HCT116 (cell line): ENCODE data around the gene FIZ1. TPM values are rescaled to one million over a fixed set of nuclear protein-coding genes. Genes with fewer than 3 reads are reported as not detected.
A peak's percentile ranks its signal among the peaks of the same experiment; 100 is the strongest.

Experiments
- ATAC-seq: fragments of 200-7000 bp; cut with Tn5 transposase; 2 replicates; pipeline ENCODE4 v1.9.1; 2020; ENCODE audit warnings: mild to moderate bottlenecking, moderate library complexity
- BruUV-seq: library from RNA; stranded (reverse); fragments of 400-500 nt; replicated peaks from 2 replicates; lab custom pipeline; 2021; lab: Mats Ljungman, UMichigan
- CTCF ChIA-PET: fragments of 300-600 bp; sonication (Branson Sonifier 250); formaldehyde crosslinking; loops from one replicate; lab custom pipeline; 2021; ENCODE audit warnings: antibody characterized with exemption; lab: Charles Lee
- POLR2A ChIA-PET: fragments of 300-600, 350-600 bp; sonication (Branson Sonifier 250); formaldehyde crosslinking; loops from one replicate; lab custom pipeline; 2021; ENCODE audit warnings: antibody characterized with exemption; lab: Charles Lee
- RAD21 ChIA-PET, 2 experiments: fragments of 300-600 bp; sonication (Branson Sonifier 250); formaldehyde crosslinking; loops; one replicate each; lab custom pipeline; 2023; ENCODE audit warnings: low total read pairs in 2 of 2; ENCODE audit not compliant: uncharacterized antibody in 2 of 2, unreplicated experiment in 2 of 2, low non-redundant PET in 1 of 2; lab: Charles Lee
- DNase-seq: peaks from one replicate; pipeline ENCODE4 v3.0.0-alpha.2; 2010; ENCODE audit warnings: low read depth, low spot score
- H2AFZ ChIP-seq: fragments of 200-600 bp; shearing (Covaris generic), sonication (generic); 2 replicates; pipeline ENCODE4 v1.6.1; 2017; ENCODE audit warnings: low read depth, mixed run types, mixed read lengths, antibody characterized with exemption, low read length; ENCODE audit not compliant: poor library complexity, severe bottlenecking
- H3K27ac ChIP-seq: 2 replicates; pipeline ENCODE4 v1.5.1; 2012; ENCODE audit warnings: low read depth, low read length
- H3K27me3 ChIP-seq: fragments of 200-600 bp; sonication (generic); 2 replicates; pipeline ENCODE4 v1.6.1; 2016; ENCODE audit warnings: mixed run types, low read length, mixed read lengths; ENCODE audit not compliant: insufficient read depth
- H3K36me3 ChIP-seq, 2 experiments: fragments of 200-500 bp in 1 of 2; fragments of 200-600 bp in 1 of 2; sonication (Bioruptor generic) in 1 of 2; sonication (generic) in 1 of 2; 2 replicates each; pipeline versions ENCODE4 v1.5.1 to v1.6.1; 2014 to 2016; ENCODE audit warnings: low read length in 2 of 2, inconsistent platforms in 1 of 2, mixed read lengths in 1 of 2, mixed run types in 1 of 2; ENCODE audit not compliant: insufficient read depth in 2 of 2, control insufficient read depth in 1 of 2
- H3K4me1 ChIP-seq, 2 experiments: fragments of 200-600 bp in 1 of 2; sonication (generic) in 1 of 2; 2 replicates each; pipeline versions ENCODE4 v1.5.1 to v1.6.1; 2012 to 2017; ENCODE audit warnings: low read length in 2 of 2, inconsistent platforms in 1 of 2, mild to moderate bottlenecking in 1 of 2, mixed read lengths in 1 of 2, mixed run types in 1 of 2, moderate library complexity in 1 of 2; ENCODE audit not compliant: insufficient read depth in 2 of 2, control insufficient read depth in 1 of 2
- H3K4me2 ChIP-seq: fragments of 200-600 bp; sonication (generic); 2 replicates; pipeline ENCODE4 v1.6.1; 2017; ENCODE audit warnings: mixed run types, low read length, mixed read lengths
- H3K4me3 ChIP-seq, 2 experiments: fragments of 200-600 bp in 1 of 2; sonication (generic) in 1 of 2; replicated peaks in 1 of 2; 2 replicates each; pipeline ENCODE4 v1.5.1; 2011 to 2016; ENCODE audit warnings: low read length in 2 of 2, control low read depth in 1 of 2, low read depth in 1 of 2, mild to moderate bottlenecking in 1 of 2, mixed read lengths in 1 of 2, mixed run types in 1 of 2
- H3K79me2 ChIP-seq: fragments of 200-600 bp; sonication (generic); 2 replicates; pipeline ENCODE4 v1.6.1; 2017; ENCODE audit warnings: mild to moderate bottlenecking, mixed run types, low read length, moderate library complexity, mixed read lengths; ENCODE audit not compliant: insufficient read depth
- H3K9ac ChIP-seq: fragments of 200-600 bp; sonication (generic); 2 replicates; pipeline ENCODE4 v1.6.1; 2016; ENCODE audit warnings: low read length, mixed read lengths
- H3K9me2 ChIP-seq: fragments of 200-600 bp; sonication (generic), shearing (Covaris generic); 2 replicates; pipeline ENCODE4 v1.6.1; 2017; ENCODE audit warnings: mixed run types, mild to moderate bottlenecking, moderate library complexity; ENCODE audit not compliant: insufficient read depth
- H3K9me3 ChIP-seq, 2 experiments: fragments of 200-500 bp in 1 of 2; fragments of 200-600 bp in 1 of 2; sonication (Bioruptor generic) in 1 of 2; sonication (generic) in 1 of 2; 2 replicates each; pipeline ENCODE4 v1.6.1; 2014 to 2017; ENCODE audit warnings: low read length in 2 of 2, mixed read lengths in 2 of 2, inconsistent platforms in 1 of 2, low read depth in 1 of 2, mild to moderate bottlenecking in 1 of 2, mixed run types in 1 of 2, moderate library complexity in 1 of 2; ENCODE audit not compliant: control insufficient read depth in 1 of 2, insufficient read depth in 1 of 2
- H4K20me1 ChIP-seq: fragments of 200-600 bp; sonication (generic), shearing (Covaris generic); 2 replicates; pipeline ENCODE4 v1.6.1; 2017; ENCODE audit warnings: mixed run types, mild to moderate bottlenecking, moderate library complexity; ENCODE audit not compliant: insufficient read depth
- CBX3 ChIP-seq: IDR thresholded peaks from 2 replicates; pipeline ENCODE4 v1.6.1; 2012; ENCODE audit warnings: low read depth
- CEBPB ChIP-seq: IDR thresholded peaks from 2 replicates; pipeline ENCODE4 v1.6.1; 2012; ENCODE audit warnings: low read depth
- EGR1 ChIP-seq: IDR thresholded peaks from 2 replicates; pipeline ENCODE4 v1.6.1; 2012; ENCODE audit warnings: low read depth
- EZH2 ChIP-seq: fragments of 200-600 bp; sonication (generic); IDR thresholded peaks from 2 replicates; pipeline ENCODE4 v1.6.1; 2017; ENCODE audit warnings: antibody characterized with exemption, mixed run types
- FOSL1 ChIP-seq: IDR thresholded peaks from 2 replicates; pipeline ENCODE4 v1.6.1; 2012; ENCODE audit warnings: low read depth
- JUND ChIP-seq: IDR thresholded peaks from 2 replicates; pipeline ENCODE4 v1.6.1; 2012
- RAD21 ChIP-seq: IDR thresholded peaks from 2 replicates; pipeline ENCODE4 v1.6.1; 2012; ENCODE audit warnings: low read depth, mild to moderate bottlenecking
- SIN3A ChIP-seq: IDR thresholded peaks from 2 replicates; pipeline ENCODE4 v1.6.1; 2012; ENCODE audit warnings: low read depth
- TCF7L2 ChIP-seq: IDR thresholded peaks from 2 replicates; pipeline ENCODE4 v1.7.0; 2011; ENCODE audit warnings: borderline replicate concordance, inconsistent platforms; ENCODE audit not compliant: insufficient read depth, insufficient read length; ENCODE audit errors: extremely low read depth
- YY1 ChIP-seq: IDR thresholded peaks from 2 replicates; pipeline ENCODE4 v1.6.1; 2011; ENCODE audit warnings: low read length, low read depth, moderate library complexity, mild to moderate bottlenecking; ENCODE audit not compliant: insufficient replicate concordance; ENCODE audit errors: extremely low read depth
- ZFX ChIP-seq: fragments of 450-650 bp; IDR thresholded peaks from 2 replicates; pipeline ENCODE4 v1.6.1; 2017
- intact Hi-C: fragments of 100-400 bp; cut with micrococcal nuclease; formaldehyde crosslinking; loops from 2 replicates; pipeline ENCODE4 v1.10.0; 2022
- total RNA-seq: library from RNA; stranded (reverse); gene quantifications from one replicate; pipeline ENCODE4 v1.2.1, GENCODE V29; 2021; ENCODE audit not compliant: unreplicated experiment
- TF ChIP-seq, protein P1 (sequence below), 3 experiments: fragments of 200-600 bp in 1 of 3; sonication (generic) in 1 of 3; IDR thresholded peaks in 2 of 3; conservative IDR thresholded peaks in 1 of 3; 2 replicates each; pipeline ENCODE4 v1.5.1; 2012 to 2017; ENCODE audit warnings: low read depth in 2 of 3, low read length in 2 of 3, antibody characterized with exemption in 1 of 3, borderline replicate concordance in 1 of 3, control low read depth in 1 of 3, mild to moderate bottlenecking in 1 of 3, mixed read lengths in 1 of 3, mixed run types in 1 of 3, moderate library complexity in 1 of 3; ENCODE audit not compliant: insufficient read depth in 1 of 3
- TF ChIP-seq, protein P2 (sequence below): IDR thresholded peaks from 2 replicates; pipeline ENCODE4 v1.6.1; 2012; ENCODE audit warnings: low read depth
- TF ChIP-seq, protein P3 (sequence below): IDR thresholded peaks from 2 replicates; pipeline ENCODE4 v1.6.1; 2012

Gene FIZ1
- total RNA-seq, 1 experiment from 2014 or later: 15.3 TPM

DNA sequence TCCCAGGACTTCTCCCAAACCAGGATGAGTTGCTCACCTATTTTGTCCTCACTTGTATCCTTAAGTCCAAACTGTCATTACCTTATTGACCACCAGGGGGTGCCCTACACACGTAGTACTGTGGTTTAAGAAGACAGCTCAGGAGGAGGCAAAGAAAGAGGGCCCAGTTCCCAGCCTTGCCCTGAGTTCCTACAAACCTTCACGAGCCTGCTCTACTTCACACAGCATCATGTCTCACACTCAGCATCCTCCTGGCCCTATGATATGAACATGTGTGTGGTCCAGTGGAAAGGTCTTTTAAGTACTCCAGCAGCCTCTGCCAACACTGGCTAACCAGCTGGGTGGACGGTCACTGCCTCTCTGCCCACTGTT lies 33.1 kb upstream of the FIZ1 start:
- Histone ChIP-seq H3K79me2 (peaks cover 28% of the 10 kb centered on the region), H3K9me2 (no peaks in the 10 kb centered on the region), H3K4me1 (peaks cover 22 to 36% of the 10 kb centered on the region in 2 experiments), H3K27ac (no peak overlapping the region; the same call in 1 of the 2 replicates), H3K9ac (peak overlapping the region; percentile 40; the same call in 1 of the 2 replicates), H3K36me3 (0 out of 4 replicates have a peak, but pooled peaks cover 0 to 3% of the 10 kb centered on the region in 2 experiments), H3K4me3 (peak overlapping the region in 1 of 2 experiments; percentile 19; a peak in 2 of 4 replicates), H3K9me3 (no peaks in the 10 kb centered on the region), H4K20me1 (no peaks in the 10 kb centered on the region), H2AFZ (peak overlapping the region; percentile 80), H3K27me3 (no peaks in the 10 kb centered on the region), H3K4me2 (peak overlapping the region; percentile 62)
- DNase-seq (peak; percentile 95), ATAC-seq (peak; percentile 69)
- no TSS peak for BruUV-seq
- intact Hi-C loops: loop anchor here (1.0 to 10.0 kb wide), 5 partner anchors 21 to 978 kb away; partner anchors contain the start of gene TNNT1
- TF ChIP-seq CBX3: no peak
- no peak for TF ChIP-seq YY1
- peak; percentile 73 for TF ChIP-seq RAD21
- TF ChIP-seq, protein P1, sequence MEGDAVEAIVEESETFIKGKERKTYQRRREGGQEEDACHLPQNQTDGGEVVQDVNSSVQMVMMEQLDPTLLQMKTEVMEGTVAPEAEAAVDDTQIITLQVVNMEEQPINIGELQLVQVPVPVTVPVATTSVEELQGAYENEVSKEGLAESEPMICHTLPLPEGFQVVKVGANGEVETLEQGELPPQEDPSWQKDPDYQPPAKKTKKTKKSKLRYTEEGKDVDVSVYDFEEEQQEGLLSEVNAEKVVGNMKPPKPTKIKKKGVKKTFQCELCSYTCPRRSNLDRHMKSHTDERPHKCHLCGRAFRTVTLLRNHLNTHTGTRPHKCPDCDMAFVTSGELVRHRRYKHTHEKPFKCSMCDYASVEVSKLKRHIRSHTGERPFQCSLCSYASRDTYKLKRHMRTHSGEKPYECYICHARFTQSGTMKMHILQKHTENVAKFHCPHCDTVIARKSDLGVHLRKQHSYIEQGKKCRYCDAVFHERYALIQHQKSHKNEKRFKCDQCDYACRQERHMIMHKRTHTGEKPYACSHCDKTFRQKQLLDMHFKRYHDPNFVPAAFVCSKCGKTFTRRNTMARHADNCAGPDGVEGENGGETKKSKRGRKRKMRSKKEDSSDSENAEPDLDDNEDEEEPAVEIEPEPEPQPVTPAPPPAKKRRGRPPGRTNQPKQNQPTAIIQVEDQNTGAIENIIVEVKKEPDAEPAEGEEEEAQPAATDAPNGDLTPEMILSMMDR (IDR thresholded peaks at IDR 0.05 in 2 of 3, conservative IDR thresholded peaks at IDR 0.05 in 1 of 3; ENCODE audit: borderline replicate concordance in 1 of 3, insufficient read depth in 1 of 3, low read depth in 2 of 3, low read length in 2 of 3): peak; percentile 71 to 89 (median 86)
- ChIA-PET RAD21 (interaction anchor here (0.5 to 1.4 kb wide), 4 partner anchors 22 to 166 kb away, joined by 3 to 6 read pairs (median 4); no protein-coding TSS in a partner anchor), CTCF (interaction anchor here (0.6 to 4.6 kb wide), 19 partner anchors 8 to 751 kb away, joined by 3 to 28 read pairs (median 6); partner anchors contain the start of genes FIZ1, ISOC2, RDH13 and U2AF2), POLR2A (interaction anchor here (0.7 to 2.0 kb wide), 4 partner anchors 8 to 486 kb away, joined by 3 to 9 read pairs (median 6); partner anchors contain the start of genes U2AF2 and ZNF784)

DNA sequence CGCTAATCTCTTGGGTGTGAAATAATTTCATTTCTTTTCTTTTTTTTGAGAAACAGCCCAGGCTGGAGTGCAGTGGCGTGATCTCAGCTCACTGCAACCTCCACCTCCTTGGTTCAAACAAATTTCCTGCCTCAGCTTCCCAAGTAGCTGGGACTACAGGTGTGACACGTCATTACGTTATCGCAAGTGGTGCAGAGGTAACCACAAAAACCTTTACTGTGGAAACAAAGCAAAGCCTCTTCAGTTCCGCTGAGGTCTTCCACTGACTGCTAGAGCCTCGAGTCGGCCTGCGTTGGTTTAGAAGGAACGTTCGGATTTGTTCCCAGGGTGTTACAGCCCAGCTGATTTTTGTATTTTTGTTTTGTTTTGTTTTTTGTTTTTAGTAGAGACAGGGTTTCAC lies 27.0 kb upstream of the FIZ1 start:
- no peak for ATAC-seq
- H3K79me2 ChIP-seq: no peaks in the 10 kb centered on the region
- POLR2A ChIA-PET: interaction anchor here (1.0 kb wide), 1 partner anchor 22 kb away, joined by 3 read pairs; no protein-coding TSS in a partner anchor
- TF ChIP-seq TCF7L2: no peak
- TF ChIP-seq JUND: no peak
- no peak for TF ChIP-seq SIN3A
- TF ChIP-seq CBX3: no peak
- TF ChIP-seq ZFX: no peak
- no peak for TF ChIP-seq CEBPB
- no peak for TF ChIP-seq FOSL1
- TF ChIP-seq EGR1: no peak
- TF ChIP-seq EZH2: no peak
- TF ChIP-seq, protein P2, sequence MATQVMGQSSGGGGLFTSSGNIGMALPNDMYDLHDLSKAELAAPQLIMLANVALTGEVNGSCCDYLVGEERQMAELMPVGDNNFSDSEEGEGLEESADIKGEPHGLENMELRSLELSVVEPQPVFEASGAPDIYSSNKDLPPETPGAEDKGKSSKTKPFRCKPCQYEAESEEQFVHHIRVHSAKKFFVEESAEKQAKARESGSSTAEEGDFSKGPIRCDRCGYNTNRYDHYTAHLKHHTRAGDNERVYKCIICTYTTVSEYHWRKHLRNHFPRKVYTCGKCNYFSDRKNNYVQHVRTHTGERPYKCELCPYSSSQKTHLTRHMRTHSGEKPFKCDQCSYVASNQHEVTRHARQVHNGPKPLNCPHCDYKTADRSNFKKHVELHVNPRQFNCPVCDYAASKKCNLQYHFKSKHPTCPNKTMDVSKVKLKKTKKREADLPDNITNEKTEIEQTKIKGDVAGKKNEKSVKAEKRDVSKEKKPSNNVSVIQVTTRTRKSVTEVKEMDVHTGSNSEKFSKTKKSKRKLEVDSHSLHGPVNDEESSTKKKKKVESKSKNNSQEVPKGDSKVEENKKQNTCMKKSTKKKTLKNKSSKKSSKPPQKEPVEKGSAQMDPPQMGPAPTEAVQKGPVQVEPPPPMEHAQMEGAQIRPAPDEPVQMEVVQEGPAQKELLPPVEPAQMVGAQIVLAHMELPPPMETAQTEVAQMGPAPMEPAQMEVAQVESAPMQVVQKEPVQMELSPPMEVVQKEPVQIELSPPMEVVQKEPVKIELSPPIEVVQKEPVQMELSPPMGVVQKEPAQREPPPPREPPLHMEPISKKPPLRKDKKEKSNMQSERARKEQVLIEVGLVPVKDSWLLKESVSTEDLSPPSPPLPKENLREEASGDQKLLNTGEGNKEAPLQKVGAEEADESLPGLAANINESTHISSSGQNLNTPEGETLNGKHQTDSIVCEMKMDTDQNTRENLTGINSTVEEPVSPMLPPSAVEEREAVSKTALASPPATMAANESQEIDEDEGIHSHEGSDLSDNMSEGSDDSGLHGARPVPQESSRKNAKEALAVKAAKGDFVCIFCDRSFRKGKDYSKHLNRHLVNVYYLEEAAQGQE: no peak
- TF ChIP-seq, protein P3, sequence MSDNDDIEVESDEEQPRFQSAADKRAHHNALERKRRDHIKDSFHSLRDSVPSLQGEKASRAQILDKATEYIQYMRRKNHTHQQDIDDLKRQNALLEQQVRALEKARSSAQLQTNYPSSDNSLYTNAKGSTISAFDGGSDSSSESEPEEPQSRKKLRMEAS: no peak
- no peak for TF ChIP-seq YY1
- no peak for TF ChIP-seq RAD21

More for the DNA sequence above, 27.0 kb upstream of the FIZ1 start:
- intact Hi-C loops: no loop called here
- ChIA-PET CTCF (interaction anchor here (1.8 kb wide), 1 partner anchor 159 kb away, joined by 4 read pairs; no protein-coding TSS in a partner anchor), RAD21 (no interaction called here)
- H3K27me3 ChIP-seq: no peaks in the 10 kb centered on the region
- H3K4me1 ChIP-seq: peaks cover 8 to 15% of the 10 kb centered on the region in 2 experiments; a peak in 3 of 4 replicates
- H3K9me2 ChIP-seq: no peaks in the 10 kb centered on the region
- H3K36me3 ChIP-seq: no peaks in the 10 kb centered on the region
- H4K20me1 ChIP-seq: no peaks in the 10 kb centered on the region
- H3K4me2 ChIP-seq: no peak overlapping the region
- BruUV-seq: no TSS peak
- no peak overlapping the region for H3K27ac ChIP-seq
- H2AFZ ChIP-seq: no peak overlapping the region
- no peak for DNase-seq
- no peak overlapping the region for H3K4me3 ChIP-seq
- H3K9ac ChIP-seq: no peak overlapping the region
- H3K9me3 ChIP-seq: no peaks in the 10 kb centered on the region
